SK-MEL-5 (cell line): ENCODE data around the gene POLR3A. TPM values are rescaled to one million over a fixed set of nuclear protein-coding genes. Genes with fewer than 3 reads are reported as not detected.

Experiments used
- DNase-seq: peaks from one replicate; pipeline ENCODE4 v3.0.0-alpha.2; 2016; ENCODE audit warnings: low read depth, low spot score
- in situ Hi-C: cut with HindIII; loops from 2 replicates; pipeline ENCODE4 v1.10.0; 2016; ENCODE audit warnings: low sequenced_read_pairs, high pct_unique_total_duplicates, low pct_unique_long_range_greater_than_20kb
- total RNA-seq: library from RNA; depleted of rRNA; stranded (reverse); fragments of >200 nt; shearing (Covaris generic); gene quantifications from 2 replicates; pipeline ENCODE4 v1.2.3, GENCODE V29; 2014

The POLR3A gene
- total RNA-seq, 1 experiment from 2014 or later, result 8.7 TPM

DNA sequence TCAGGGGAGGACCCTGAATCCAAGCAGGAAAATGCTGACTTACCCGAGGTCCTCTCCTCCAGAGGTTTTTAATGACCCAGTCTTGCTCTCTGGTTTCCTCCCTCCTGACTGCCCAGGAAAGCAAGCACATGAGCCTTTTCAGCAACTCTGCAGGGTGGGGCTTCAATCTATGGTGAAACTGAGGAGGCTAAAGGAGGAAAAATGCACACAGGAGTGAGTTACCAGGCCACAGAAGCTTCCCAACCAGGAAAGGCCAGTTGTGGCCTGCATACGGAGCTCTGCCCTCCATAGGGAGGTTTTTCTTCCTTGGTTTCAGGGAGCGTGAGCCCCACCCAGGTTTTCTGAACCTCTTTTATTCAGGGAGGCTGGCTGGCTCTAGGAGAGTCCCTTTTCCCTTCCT, 88.7 kb downstream of the POLR3A start:
- in situ Hi-C loops, result no loop called here
- DNase-seq, result no peak

DNA sequence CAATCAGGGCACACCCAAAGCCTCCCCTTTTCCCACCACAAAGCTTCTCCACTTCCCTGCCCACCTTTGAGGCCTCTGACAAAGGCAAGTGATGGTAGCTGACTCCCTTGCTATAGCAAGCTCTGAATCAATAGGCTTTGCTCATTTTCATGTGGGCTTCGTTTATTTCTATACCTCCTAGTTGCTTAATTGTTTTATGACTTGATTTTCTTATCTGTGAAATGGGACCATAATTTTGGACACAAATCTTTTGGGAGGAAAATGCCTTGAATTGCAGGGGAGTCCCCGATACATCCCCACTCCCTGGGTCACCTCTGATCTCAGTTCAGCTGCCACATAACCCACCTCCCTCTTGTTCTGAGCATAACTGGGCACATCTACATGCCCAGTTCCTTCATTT, 89.1 kb downstream of the POLR3A start:
- no peak for DNase-seq
- in situ Hi-C loops, result no loop called here

DNA sequence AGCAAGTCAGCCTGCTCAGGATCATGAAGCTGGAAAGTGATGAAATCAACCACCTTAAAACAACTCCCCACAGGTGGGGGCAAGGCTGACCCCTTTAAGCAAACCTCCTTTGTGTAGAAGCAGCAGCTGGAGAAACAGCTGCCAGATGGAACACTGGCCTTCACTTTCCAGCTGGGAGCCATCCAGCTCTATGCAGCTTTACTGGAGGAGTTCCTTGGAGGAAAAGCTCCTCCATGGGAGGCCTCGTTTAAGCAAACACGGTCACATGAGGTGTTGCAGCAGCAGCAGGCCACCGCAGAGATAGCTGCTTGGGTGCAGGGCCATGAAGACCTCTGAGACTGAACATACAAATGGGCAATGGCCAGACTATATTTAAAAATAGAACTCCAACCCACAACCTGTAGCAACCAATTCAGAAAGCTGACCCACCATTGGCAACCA, 89.7 kb downstream of the POLR3A start:
- in situ Hi-C loops, result no loop called here
- no peak for DNase-seq

- no peak for DNase-seq
- in situ Hi-C loops, result no loop called here
Measured at GRCh38 chr10:77936697-77937567, 92.4 kb downstream of the POLR3A start.

DNA sequence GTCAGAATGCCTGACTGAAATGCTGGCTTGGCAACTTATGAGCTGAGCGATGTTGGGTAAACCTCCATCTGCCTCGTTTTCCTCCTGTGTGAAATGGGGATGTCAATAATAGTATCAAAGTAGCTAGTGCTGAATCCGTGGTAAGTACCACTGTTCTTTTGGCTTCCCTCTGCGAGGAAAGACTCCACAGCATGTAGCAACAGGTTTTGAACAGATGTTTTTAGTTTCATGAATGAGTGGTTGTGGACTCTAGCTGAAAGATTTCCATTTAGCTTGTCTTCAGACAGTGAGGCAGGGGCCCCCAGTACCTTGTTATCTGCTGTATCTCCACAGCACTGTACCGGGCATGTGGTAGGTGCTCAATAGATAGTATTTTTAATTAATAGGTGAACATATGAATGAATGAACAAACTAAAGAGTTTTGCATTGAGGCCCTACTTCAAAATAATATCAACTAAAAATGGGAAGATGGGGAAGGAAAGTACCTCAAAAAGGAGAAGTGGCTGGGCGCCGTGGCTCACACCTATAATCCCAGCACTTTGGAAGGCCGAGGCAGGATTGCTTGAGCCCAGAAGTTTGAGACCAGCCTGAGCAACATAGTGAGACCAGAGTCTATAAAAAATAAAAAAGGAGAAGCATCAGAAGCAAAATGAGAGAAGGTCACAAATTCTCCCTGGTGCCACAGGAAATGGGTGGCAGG, 97.1 kb downstream of the POLR3A start:
- DNase-seq, result no peak
- in situ Hi-C loops, result no loop called here

DNA sequence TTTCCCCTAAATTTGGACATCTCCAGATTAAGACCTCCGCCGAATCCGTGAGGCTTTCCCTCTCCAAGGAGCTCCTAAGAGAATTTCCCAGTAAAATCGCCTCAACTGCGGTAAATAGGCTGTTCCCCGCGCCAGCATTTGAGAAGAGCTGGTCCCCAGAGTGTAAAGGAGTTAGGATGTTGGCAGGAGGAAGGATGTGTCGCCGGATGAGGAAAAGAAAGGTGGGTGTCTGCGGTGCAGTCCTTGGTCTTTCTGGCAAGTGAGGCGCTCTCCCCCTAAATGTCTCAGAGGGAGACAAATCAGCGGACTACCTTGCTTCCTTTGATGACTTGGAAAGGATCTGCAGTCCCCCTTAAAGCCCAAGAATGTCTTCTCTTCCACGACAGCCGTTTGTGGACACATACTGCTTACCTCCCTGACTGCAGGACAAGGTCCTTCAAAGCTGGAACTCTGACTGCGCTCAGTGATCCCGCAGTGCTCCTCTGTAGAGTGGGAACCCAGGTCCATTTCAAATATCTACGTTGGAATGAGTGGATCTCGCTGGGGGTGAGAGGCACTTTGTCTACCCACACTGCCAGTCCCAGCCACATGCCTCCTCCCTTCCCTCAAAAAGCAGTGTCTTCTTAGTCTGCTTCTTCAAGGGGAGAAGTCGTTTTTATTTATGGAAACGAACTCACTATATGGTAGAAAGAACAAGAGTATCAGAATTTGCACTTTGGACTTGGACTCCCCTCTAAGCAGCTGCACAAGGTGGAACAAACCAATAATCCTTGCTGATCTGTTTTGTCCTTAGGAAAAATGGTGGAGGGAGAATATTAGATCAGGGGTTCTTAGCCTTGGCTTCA, 101.7 kb downstream of the POLR3A start:
- no peak for DNase-seq
- in situ Hi-C loops, result no loop called here

DNA sequence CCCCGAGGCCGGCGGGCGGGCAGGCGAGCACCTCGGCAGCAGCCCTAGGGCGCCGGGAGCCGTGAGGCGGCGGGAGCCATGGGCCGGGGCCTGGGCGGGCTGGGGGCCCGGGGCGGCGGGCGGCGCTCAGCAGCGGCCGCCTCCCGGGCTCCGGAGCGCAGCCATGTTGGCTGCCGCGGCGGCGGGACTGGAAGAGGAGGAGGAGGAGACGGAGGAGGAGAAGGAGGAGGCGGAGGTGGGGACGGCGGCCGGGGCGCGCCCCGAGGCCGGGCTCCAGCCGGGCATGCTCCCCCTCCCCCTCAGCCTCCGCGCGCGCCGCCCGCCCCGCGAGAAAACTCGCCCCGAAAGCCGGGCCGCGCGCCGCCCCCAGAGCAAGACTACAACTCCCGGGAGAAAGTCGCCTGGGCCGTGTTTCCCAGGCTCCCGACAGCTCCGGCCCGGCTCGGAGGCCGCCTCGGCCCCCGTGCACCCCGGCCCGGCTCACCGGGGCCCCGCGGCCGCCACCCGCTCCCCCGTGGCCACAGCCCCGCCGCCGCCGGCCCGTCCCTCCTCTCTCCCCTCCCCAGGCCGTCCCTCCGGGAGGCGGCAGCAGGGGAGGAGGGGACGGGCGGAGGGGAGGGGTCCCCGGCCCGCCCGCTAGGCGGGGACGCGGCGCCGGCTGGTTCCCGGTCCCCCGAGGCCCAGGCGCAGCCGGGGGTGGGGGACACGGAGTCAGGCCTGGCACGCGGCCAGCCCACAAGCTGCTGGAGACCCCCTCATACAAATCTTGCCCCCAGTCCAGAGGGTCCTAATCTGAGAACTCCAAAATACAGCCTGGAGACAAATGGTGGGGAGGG, 102.5 kb downstream of the POLR3A start, which contains the start of gene DLG5:
TSS of gene DLG5 (minus strand) at position 190 of the 836 bp plus-strand sequence. CDS start 235 bp downstream, outside the sequence.
- in situ Hi-C loops, result no loop called here
- DNase-seq, result peak; percentile 42

DNA sequence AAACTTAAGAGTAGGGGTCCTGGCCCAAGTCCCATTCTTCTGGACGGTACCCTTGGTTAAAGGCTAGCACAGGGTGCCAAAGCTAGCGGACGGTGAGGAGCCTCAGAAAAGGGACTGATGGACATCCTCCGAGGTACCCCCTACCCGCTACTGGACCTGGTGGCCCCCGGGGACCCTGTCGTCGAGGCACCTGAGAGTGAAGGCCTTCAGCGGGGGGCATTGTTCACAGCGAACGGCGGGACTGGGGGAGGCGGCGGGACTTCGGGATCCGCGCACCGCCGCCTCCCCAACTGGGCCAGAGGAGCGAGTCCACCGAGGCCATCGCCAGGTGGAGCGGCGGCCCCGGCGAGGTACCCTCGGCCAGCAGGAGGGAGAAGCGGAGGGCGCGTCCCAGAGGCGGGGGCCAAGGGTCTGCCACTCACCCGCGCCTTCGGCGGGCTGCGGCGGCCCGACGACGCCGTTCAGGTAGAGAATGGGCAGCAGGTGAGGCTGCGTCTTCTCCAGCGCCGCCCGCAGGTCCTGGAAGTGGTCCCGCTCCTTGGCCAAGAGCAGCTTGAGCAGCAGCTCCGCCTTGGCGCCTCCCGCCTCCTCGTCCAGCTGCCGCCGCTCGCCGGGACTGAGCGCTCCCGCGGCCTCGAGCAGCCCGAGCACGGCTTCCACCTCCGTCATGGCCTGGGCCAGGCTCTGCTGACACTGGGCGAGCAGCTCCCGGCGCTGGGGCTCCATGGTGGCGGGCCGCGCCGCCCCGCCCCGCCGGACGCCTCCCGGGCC, 103.3 kb downstream of the POLR3A start:
- no peak for DNase-seq
- in situ Hi-C loops, result no loop called here

- in situ Hi-C loops, result no loop called here
- DNase-seq, result no peak
Measured at GRCh38 chr10:77925410-77925794, 103.9 kb downstream of the POLR3A start.

- in situ Hi-C loops, result no loop called here
- no peak for DNase-seq
Measured at GRCh38 chr10:77922566-77923179, 106.6 kb downstream of the POLR3A start.

- no peak for DNase-seq
- in situ Hi-C loops, result no loop called here
Measured at GRCh38 chr10:77922055-77922454, 107.3 kb downstream of the POLR3A start.

DNA sequence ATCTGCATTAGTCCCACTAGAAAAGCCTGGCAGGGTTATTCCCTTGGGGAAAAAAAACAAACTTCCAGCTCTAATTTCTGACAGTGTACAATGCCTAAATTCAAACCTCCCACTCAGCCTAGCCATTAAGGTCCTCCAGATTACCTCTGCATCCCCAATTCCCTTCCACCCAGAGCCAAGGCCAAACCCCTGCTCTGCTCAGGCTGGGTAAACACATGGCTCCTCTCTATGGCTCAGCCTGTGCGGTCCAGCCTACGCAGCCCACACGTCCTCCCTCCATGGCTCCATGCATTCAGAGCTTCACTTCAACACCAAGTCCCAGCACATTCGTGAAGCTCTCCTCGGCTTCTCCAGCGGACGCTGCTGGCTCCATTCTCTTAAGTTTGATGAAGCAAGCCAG, 107.9 kb downstream of the POLR3A start:
- in situ Hi-C loops, result no loop called here
- no peak for DNase-seq

DNA sequence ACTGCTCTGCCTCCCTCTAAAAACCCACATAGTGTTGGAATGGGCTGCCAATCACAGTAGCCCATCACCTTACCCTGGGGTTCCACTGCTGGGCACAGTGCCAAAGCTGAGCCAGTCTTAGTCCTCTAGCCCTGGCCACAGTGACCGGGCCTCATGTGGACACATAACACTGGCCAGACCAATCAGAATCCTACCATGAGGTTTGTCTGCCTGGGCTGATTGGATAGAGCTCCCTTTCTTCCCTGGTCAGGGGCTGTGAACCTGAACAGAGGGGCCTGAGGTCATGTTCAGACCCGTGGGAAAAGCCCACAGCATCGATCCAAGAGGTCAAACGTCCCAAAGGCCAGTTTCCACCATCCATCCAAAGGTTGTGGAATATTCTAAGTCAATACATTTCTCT, 108.8 kb downstream of the POLR3A start:
- DNase-seq, result no peak
- in situ Hi-C loops, result no loop called here

DNA sequence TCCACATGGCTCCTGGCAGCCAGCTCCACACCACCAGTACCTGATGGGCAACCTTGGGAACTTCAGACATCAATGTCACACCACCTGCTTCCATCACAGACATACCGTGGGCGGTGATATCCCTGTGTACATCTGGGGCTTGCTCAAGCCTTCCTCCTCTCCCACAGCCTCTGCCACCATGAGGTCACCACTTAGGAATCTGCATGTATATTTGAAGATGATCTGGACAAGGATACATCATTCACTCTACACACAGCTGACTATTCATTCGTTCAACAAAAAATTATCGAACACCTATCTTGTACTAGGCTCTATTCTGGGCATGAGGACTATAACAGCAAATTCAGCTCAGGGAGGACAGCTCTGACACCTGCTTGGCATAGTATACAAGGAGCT, 109.6 kb downstream of the POLR3A start:
- no peak for DNase-seq

More for the DNA sequence above, 109.6 kb downstream of the POLR3A start:
- in situ Hi-C loops, result no loop called here
